B cell (primary cell): ENCODE results near the gene HTRA2.
A peak's percentile ranks its signal among the peaks of the same experiment; 100 is the strongest.

ENCODE experiments used
- EZH2 ChIP-seq: IDR thresholded peaks from 2 replicates; pipeline ENCODE4 v1.6.1; 2012; ENCODE audit warnings: borderline replicate concordance, low read depth, mild to moderate bottlenecking, moderate library complexity, low read length; ENCODE audit not compliant: insufficient read depth, poor library complexity, severe bottlenecking
- TF ChIP-seq, protein P1 (sequence below): fragments of 200-600 bp; IDR thresholded peaks from one replicate; pipeline ENCODE4 v1.8.0; 2022; ENCODE audit warnings: antibody characterized with exemption, mild to moderate bottlenecking

DNA sequence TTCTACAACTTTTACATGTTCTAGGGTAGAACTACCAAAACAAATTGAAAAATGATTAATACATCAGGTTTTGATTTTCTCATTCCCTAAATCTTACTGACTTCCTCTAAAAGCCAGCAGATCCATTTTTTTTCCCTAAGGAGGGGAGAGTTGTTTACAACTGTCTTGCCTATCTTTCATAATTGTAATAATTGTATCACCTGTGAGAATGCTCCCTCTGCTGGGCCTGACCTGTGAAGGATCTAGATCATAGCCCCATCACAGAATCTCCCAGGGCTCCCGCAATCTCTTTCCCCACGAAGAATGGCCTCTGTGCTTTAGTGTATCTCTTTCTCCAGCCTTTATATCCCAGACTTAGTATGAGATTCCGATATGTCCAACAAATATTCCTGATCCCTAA lies 14.9 kb downstream of the HTRA2 start:
- TF ChIP-seq, protein P1, sequence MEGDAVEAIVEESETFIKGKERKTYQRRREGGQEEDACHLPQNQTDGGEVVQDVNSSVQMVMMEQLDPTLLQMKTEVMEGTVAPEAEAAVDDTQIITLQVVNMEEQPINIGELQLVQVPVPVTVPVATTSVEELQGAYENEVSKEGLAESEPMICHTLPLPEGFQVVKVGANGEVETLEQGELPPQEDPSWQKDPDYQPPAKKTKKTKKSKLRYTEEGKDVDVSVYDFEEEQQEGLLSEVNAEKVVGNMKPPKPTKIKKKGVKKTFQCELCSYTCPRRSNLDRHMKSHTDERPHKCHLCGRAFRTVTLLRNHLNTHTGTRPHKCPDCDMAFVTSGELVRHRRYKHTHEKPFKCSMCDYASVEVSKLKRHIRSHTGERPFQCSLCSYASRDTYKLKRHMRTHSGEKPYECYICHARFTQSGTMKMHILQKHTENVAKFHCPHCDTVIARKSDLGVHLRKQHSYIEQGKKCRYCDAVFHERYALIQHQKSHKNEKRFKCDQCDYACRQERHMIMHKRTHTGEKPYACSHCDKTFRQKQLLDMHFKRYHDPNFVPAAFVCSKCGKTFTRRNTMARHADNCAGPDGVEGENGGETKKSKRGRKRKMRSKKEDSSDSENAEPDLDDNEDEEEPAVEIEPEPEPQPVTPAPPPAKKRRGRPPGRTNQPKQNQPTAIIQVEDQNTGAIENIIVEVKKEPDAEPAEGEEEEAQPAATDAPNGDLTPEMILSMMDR, result peak; percentile 21
- no peak for TF ChIP-seq EZH2
